ENCODE data around the gene TFAP2C. TPM values are rescaled to one million over a fixed set of nuclear protein-coding genes. Genes with fewer than 3 reads are reported as not detected.

The TFAP2C gene
- polyA plus RNA-seq (5.5 to 24.7 TPM (median 11.5 TPM) in 3 replicates), polyA minus RNA-seq (5.9 to 11.7 TPM (median 10.8 TPM) in 3 replicates)
- 7.3 TPM for polyA plus RNA-seq (2011; ENCODE audit: low read depth)
- polyA plus RNA-seq (2011; cell fraction: cytosol; rRNA removed), result 7.4 and 8.5 TPM in 2 replicates
- 16.9 and 20.0 TPM in 2 replicates for polyA plus RNA-seq (2011; cell fraction: nucleus; rRNA removed)
- 16.6 and 23.1 TPM in 2 replicates for polyA plus RNA-seq (2012; ENCODE audit: low replicate concordance)
- 12.1 TPM for polyA minus RNA-seq (2011; cell fraction: cytosol; rRNA and poly(A)+ RNA removed)
- polyA minus RNA-seq (2011; cell fraction: nucleus; rRNA and poly(A)+ RNA removed), result 13.0 and 15.7 TPM in 2 replicates

GRCh38 chr20:56628873-56629463 is at the start of gene TFAP2C:
TSS of gene TFAP2C (plus strand) at chr20:56629306. CDS start at chr20:56629545, 239 bp downstream.
- H3K9me3 ChIP-seq (ENCODE audit: control insufficient read depth, low read depth, low read length), result no peaks in the 10 kb centered on the region
- peaks cover 48% of the 10 kb centered on the region for H3K79me2 ChIP-seq (ENCODE audit: control insufficient read depth, insufficient read depth, low read length)
- no peaks in the 10 kb centered on the region for H3K9me1 ChIP-seq (ENCODE audit: control insufficient read depth, extremely low read depth, insufficient read depth, low read length)
- H3K4me3 ChIP-seq (ENCODE audit: control insufficient read depth in 2 of 3, extremely low read depth in 1 of 3, insufficient read depth in 2 of 3, low read depth in 1 of 3, low read length in 3 of 3), result peak within 1 kb of the TSS; percentile 93 to 100 (median 97)
- FAIRE-seq, result no peak
- no peak for TF ChIP-seq EZH2 (IDR thresholded peaks at IDR 0.05; ENCODE audit: low read length)
- no peak for TF ChIP-seq CTCF (optimal IDR thresholded peaks at IDR 0.05 in 1 of 3, IDR thresholded peaks at IDR 0.05 in 1 of 3, conservative IDR thresholded peaks at IDR 0.05 in 1 of 3; ENCODE audit: extremely low read depth in 1 of 3, insufficient read depth in 2 of 3, low read length in 3 of 3)
- peaks cover 29% of the 10 kb centered on the region for H3K4me1 ChIP-seq (ENCODE audit: control insufficient read depth, extremely low read depth, insufficient read depth, low read length)
- H3K36me3 ChIP-seq (ENCODE audit: control insufficient read depth in 2 of 2, extremely low read depth in 1 of 2, insufficient read depth in 2 of 2, low read length in 2 of 2), result peaks cover 1 to 12% of the 10 kb centered on the region in 2 experiments
- H3K9ac ChIP-seq (ENCODE audit: control insufficient read depth, extremely low read depth, insufficient read depth, low read length), result peak within 1 kb of the TSS; percentile 99
- H3K4me2 ChIP-seq (ENCODE audit: control insufficient read depth, extremely low read depth, insufficient read depth, low read depth, low read length), result peak within 1 kb of the TSS; percentile 95
- peaks cover 4% of the 10 kb centered on the region for H3K27me3 ChIP-seq (ENCODE audit: control insufficient read depth, extremely low read depth, insufficient read depth, low read length)
- peak within 1 kb of the TSS; percentile 86 for H2AFZ ChIP-seq (ENCODE audit: control insufficient read depth, low read length)
- H3K27ac ChIP-seq (ENCODE audit: control insufficient read depth, insufficient read depth, low read length), result peak within 1 kb of the TSS; percentile 96
- no peaks in the 10 kb centered on the region for H4K20me1 ChIP-seq (ENCODE audit: control insufficient read depth, extremely low read depth, insufficient read depth, low read length)
- dilution Hi-C loops (cut with MboI; ENCODE audit: extremely low pct_ligation_motif_present, low sequenced_read_pairs), result no loop called here
- DNase-seq (ENCODE audit: low read depth, low spot score), result no peak

- no peaks in the 10 kb centered on the region for H3K27me3 ChIP-seq (ENCODE audit: control insufficient read depth, extremely low read depth, insufficient read depth, low read length)
- FAIRE-seq, result no peak
- dilution Hi-C loops (cut with MboI; ENCODE audit: extremely low pct_ligation_motif_present, low sequenced_read_pairs), result no loop called here
- no peak overlapping the region for H2AFZ ChIP-seq (ENCODE audit: control insufficient read depth, low read length)
- no peaks in the 10 kb centered on the region for H3K9me3 ChIP-seq (ENCODE audit: control insufficient read depth, low read depth, low read length)
- no peaks in the 10 kb centered on the region for H3K9me1 ChIP-seq (ENCODE audit: control insufficient read depth, extremely low read depth, insufficient read depth, low read length)
- H3K9ac ChIP-seq (ENCODE audit: control insufficient read depth, extremely low read depth, insufficient read depth, low read length), result no peak overlapping the region
- H3K36me3 ChIP-seq (ENCODE audit: control insufficient read depth in 2 of 2, extremely low read depth in 1 of 2, insufficient read depth in 2 of 2, low read length in 2 of 2), result no peaks in the 10 kb centered on the region
- no peaks in the 10 kb centered on the region for H3K79me2 ChIP-seq (ENCODE audit: control insufficient read depth, insufficient read depth, low read length)
- no peaks in the 10 kb centered on the region for H3K4me1 ChIP-seq (ENCODE audit: control insufficient read depth, extremely low read depth, insufficient read depth, low read length)
- H3K4me3 ChIP-seq (ENCODE audit: control insufficient read depth in 2 of 3, extremely low read depth in 1 of 3, insufficient read depth in 2 of 3, low read depth in 1 of 3, low read length in 3 of 3), result no peak overlapping the region
- no peak overlapping the region for H3K4me2 ChIP-seq (ENCODE audit: control insufficient read depth, extremely low read depth, insufficient read depth, low read depth, low read length)
- TF ChIP-seq CTCF (optimal IDR thresholded peaks at IDR 0.05 in 1 of 3, IDR thresholded peaks at IDR 0.05 in 1 of 3, conservative IDR thresholded peaks at IDR 0.05 in 1 of 3; ENCODE audit: extremely low read depth in 1 of 3, insufficient read depth in 2 of 3, low read length in 3 of 3), result no peak
- TF ChIP-seq EZH2 (IDR thresholded peaks at IDR 0.05; ENCODE audit: low read length), result no peak
- no peaks in the 10 kb centered on the region for H4K20me1 ChIP-seq (ENCODE audit: control insufficient read depth, extremely low read depth, insufficient read depth, low read length)
- DNase-seq (ENCODE audit: low read depth, low spot score), result no peak
- H3K27ac ChIP-seq (ENCODE audit: control insufficient read depth, insufficient read depth, low read length), result no peak overlapping the region
Measured at GRCh38 chr20:56580226-56580625, 48.9 kb upstream of the TFAP2C start.

Measured in keratinocyte (primary cell).